Colonic mucosa (tissue), 4 donors: Measurements from ENCODE around the gene VSTM2B. TPM values are rescaled to one million over a fixed set of nuclear protein-coding genes. Genes with fewer than 3 reads are reported as not detected.

ENCODE experiments used
- DNase-seq: peaks from one replicate; pipeline ENCODE4 v3.0.0-alpha.2; 2020
- H3K27ac ChIP-seq: fragments of 200-600 bp; one replicate; pipeline ENCODE4 v1.8.0; 2021
- H3K27me3 ChIP-seq: fragments of 200-600 bp; one replicate; pipeline ENCODE4 v1.8.0; 2021
- H3K36me3 ChIP-seq: fragments of 200-600 bp; one replicate; pipeline ENCODE4 v1.8.0; 2021
- H3K4me1 ChIP-seq: fragments of 200-600 bp; one replicate; pipeline ENCODE4 v1.8.0; 2021; ENCODE audit warnings: mild to moderate bottlenecking
- H3K4me3 ChIP-seq: fragments of 200-600 bp; one replicate; pipeline ENCODE4 v1.8.0; 2021
- H3K9ac ChIP-seq, 2 donors: one replicate each; pipeline ENCODE4 v1.7.0; 2013; ENCODE audit warnings: control low read depth in 2 of 2, low read depth in 2 of 2, low read length in 2 of 2
- H3K9me3 ChIP-seq: fragments of 200-600 bp; one replicate; pipeline ENCODE4 v1.8.0; 2021
- intact Hi-C: fragments of 100-400 bp; cut with DNase I; formaldehyde crosslinking; loops from one replicate; pipeline ENCODE4 v1.14.1; 2022
- total RNA-seq, 2 donors: library from RNA; stranded (reverse); fragmentation: NEBNext Ultra II Directional in 1 of 2; extraction: Animal tissue kit (Norgen Biotek cat#: 25700) in 1 of 2; gene quantifications; one replicate each; pipeline ENCODE4 v1.2.1, GENCODE V29; 2021
- TF ChIP-seq, protein P1 (sequence below): fragments of 200-600 bp; IDR thresholded peaks from one replicate; pipeline ENCODE4 v1.8.0; 2022; ENCODE audit warnings: antibody characterized with exemption, mild to moderate bottlenecking
- donor health status: healthy.
- donor health status: DM: no; HTN: no; CAD: no.
- donor health status: DM: no; HTN: no; CAD: no.

VSTM2B gene
- total RNA-seq, 2 donors from 2014 or later, result not detected

DNA sequence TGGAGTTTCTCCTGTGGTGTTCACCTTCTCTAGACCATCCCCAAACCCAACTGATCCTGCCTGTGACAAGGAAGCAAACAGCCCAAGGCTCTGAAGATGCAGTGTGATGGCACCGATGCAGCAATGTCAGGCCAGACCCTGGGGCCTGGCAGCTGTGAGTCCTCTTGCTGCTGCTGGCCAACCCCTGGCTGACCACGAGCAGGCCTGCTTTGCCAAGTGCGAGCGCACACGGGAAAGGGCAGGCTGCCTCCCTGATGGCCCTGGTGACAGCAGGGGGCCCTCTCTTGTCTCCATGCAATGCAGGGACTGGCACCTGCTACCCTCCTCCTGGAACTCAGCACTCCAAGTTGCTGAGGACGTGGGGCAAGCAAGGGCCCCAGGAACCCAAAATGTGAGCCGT is 5.4 kb upstream of the VSTM2B start:
- no peak for DNase-seq
- H3K9ac ChIP-seq, result no peak overlapping the region
- intact Hi-C loops, result no loop called here
- peaks cover 10% of the 10 kb centered on the region for H3K27me3 ChIP-seq
- H3K27ac ChIP-seq, result no peak overlapping the region
- H3K4me1 ChIP-seq, result no peaks in the 10 kb centered on the region
- H3K4me3 ChIP-seq, result no peak overlapping the region
- H3K36me3 ChIP-seq, result no peaks in the 10 kb centered on the region
- TF ChIP-seq, protein P1, sequence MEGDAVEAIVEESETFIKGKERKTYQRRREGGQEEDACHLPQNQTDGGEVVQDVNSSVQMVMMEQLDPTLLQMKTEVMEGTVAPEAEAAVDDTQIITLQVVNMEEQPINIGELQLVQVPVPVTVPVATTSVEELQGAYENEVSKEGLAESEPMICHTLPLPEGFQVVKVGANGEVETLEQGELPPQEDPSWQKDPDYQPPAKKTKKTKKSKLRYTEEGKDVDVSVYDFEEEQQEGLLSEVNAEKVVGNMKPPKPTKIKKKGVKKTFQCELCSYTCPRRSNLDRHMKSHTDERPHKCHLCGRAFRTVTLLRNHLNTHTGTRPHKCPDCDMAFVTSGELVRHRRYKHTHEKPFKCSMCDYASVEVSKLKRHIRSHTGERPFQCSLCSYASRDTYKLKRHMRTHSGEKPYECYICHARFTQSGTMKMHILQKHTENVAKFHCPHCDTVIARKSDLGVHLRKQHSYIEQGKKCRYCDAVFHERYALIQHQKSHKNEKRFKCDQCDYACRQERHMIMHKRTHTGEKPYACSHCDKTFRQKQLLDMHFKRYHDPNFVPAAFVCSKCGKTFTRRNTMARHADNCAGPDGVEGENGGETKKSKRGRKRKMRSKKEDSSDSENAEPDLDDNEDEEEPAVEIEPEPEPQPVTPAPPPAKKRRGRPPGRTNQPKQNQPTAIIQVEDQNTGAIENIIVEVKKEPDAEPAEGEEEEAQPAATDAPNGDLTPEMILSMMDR, result no peak
- no peaks in the 10 kb centered on the region for H3K9me3 ChIP-seq

DNA sequence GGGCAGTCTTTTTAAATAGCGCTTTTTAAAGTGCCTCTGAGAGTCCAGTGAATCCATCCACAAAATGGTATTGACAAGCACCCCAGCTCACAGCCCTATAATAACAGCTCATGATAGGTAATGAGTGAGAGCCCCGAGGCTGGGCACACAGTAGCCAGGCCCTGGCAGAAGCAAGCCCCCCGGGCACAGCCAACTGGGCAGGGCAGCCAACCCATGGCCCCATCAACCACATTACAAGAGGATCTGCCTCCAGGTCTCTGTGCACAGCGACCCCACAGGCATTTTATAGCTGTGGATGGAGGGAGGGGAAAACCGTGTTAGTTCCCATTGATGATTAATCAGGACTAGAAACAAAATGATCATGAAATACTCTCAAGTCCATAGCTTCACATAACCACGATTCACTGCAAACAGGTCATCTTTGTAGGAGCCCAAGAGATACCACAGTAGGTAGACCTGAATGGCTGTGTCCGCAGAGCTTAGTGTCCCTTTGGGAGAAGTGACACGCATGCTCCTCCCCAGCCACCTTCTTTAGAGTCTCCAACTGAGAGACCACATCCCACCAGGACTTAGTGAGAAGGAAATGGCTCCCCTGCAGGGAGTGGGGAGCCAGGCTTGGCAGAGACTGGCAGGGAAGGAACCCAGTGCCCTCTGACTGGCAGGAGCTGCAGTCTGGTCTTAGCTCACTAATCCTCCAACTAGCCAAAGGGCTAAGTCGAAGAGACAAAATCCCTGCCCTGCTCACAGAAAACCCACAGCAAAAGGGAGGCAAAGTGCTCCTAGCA is 4.3 kb upstream of the VSTM2B start:
- TF ChIP-seq, protein P1, result no peak
- intact Hi-C loops, result no loop called here
- H3K27ac ChIP-seq, result no peak overlapping the region
- H3K27me3 ChIP-seq, result peaks cover 18% of the 10 kb centered on the region
- H3K4me3 ChIP-seq, result no peak overlapping the region
- H3K9me3 ChIP-seq, result no peaks in the 10 kb centered on the region
- H3K9ac ChIP-seq, result no peak overlapping the region
- no peaks in the 10 kb centered on the region for H3K36me3 ChIP-seq
- no peak for DNase-seq
- no peaks in the 10 kb centered on the region for H3K4me1 ChIP-seq

DNA sequence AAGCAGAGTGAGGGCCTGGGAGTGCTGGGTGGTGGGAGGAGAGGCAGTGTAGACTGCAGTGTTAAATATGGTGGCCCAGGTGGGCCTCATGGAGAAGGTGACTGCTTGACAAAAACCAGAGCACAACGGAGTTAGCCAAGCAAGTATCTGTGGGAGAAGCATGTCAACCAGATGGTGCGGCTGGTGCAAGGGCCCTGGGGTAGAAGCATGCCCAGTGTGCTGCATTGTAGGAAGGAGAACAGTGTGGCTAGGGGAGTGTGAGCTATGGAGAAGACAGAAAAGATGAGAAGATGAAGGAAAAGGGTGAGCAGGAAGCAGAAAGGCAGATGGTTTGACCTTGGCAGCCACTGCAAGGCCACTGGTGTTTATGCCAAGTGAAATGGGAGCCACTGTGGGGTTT is 2.2 kb upstream of the VSTM2B start:
- H3K27me3 ChIP-seq, result peaks cover 38% of the 10 kb centered on the region
- H3K4me3 ChIP-seq, result no peak overlapping the region
- TF ChIP-seq, protein P1, result no peak
- H3K9me3 ChIP-seq, result no peaks in the 10 kb centered on the region
- no peak overlapping the region for H3K27ac ChIP-seq
- peaks cover 2% of the 10 kb centered on the region for H3K4me1 ChIP-seq
- H3K9ac ChIP-seq, result no peak overlapping the region
- H3K36me3 ChIP-seq, result no peaks in the 10 kb centered on the region
- DNase-seq, result no peak
- intact Hi-C loops, result no loop called here

DNA sequence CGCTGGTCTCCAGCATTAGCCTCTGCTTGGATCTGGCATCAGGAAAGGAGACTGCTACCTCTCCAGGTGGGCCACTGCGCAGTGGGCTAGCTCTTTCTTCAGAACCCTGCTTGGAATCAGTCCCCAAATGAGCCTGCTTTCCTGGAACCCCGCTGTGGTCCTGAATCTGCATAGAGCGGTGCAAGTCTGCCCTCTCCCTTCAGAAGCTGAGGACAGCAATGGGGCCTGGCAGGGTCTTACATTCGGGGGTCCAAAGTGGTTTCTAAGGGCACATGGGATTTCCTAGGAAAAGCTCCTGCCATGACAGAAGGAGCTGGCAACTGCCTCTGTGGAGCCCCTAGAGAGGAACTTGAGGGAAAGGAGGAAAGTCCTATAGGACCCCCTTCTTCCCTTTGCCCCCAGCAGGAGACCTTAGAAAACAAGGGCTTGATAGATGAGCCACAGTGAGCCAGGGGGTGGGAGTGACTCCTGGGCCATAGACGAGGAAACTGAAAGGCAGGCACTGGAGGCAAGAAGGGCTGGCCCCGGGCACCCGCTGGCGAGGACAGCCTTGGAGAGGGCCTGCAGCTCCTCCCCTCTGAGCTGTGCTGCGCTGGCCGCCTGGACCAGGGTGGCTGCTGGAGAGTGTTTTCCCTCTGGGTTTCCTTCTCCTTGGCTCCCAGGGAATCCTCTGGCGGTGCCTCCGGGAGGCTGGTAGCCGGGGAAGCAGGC is 1.4 kb upstream of the VSTM2B start:
- intact Hi-C loops, result no loop called here
- no peak overlapping the region for H3K27ac ChIP-seq
- no peak for DNase-seq
- TF ChIP-seq, protein P1, result no peak
- H3K9me3 ChIP-seq, result no peaks in the 10 kb centered on the region
- no peak overlapping the region for H3K4me3 ChIP-seq
- peaks cover 46% of the 10 kb centered on the region for H3K27me3 ChIP-seq
- H3K9ac ChIP-seq, result no peak overlapping the region
- H3K36me3 ChIP-seq, result no peaks in the 10 kb centered on the region
- peaks cover 5% of the 10 kb centered on the region for H3K4me1 ChIP-seq

DNA sequence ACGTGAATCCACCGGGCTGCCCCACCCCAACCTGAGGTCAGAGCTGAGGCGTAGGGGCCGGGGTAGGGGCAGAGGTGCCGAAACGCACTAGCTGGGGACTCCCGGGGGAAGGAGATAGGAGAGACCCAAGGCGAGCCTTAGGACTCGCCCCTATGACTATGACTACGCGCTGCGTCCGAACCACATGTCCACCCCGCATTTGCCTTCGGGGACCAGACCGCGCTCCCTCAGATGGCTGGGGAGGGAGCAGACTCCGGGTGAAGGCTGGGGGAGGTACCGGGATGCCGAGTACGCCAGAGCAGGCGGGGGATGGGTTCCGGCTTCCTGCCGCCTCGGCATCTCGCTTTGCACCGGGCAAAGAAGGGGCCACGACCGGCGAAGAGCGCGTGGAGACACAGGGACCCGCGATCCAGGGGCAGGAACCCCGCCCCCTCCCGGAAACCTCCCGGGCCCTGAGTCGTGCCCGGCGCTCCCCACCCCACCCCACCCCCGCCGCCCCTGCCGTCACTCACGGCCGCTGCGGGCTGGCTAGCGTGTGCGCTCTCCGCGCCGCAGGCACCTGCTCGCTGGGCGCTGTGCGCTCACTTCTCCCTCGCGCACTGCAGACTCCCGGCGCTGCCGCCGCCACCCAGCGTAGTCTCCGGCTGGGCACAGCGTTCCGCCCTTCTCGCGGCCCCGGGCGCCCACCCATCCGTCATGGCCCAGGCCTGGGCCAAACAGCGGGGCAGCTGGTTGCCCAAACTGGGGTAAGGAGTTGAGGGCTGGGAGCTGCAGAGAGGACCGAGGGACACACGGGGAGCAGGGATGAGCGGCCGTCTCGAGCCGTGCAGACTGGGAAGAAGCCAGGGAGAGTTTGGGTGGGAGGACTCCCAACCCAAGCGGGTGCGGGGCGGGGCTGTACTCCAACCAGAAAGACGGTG is 622 bp upstream of the VSTM2B start:
- no peak overlapping the region for H3K4me3 ChIP-seq
- H3K36me3 ChIP-seq, result no peaks in the 10 kb centered on the region
- intact Hi-C loops, result no loop called here
- peaks cover 54% of the 10 kb centered on the region for H3K27me3 ChIP-seq
- H3K9ac ChIP-seq, result no peak overlapping the region
- H3K4me1 ChIP-seq, result peaks cover 5% of the 10 kb centered on the region
- TF ChIP-seq, protein P1, result no peak
- DNase-seq, result no peak
- H3K27ac ChIP-seq, result no peak overlapping the region
- H3K9me3 ChIP-seq, result no peaks in the 10 kb centered on the region
